Upper lobe of left lung (tissue), 4 donors: ENCODE results near the gene KCNK1.

ENCODE experiments used
- CTCF ChIP-seq, 6 experiments: fragments of 450-650 bp in 4 of 6; fragments of 200-600 bp in 2 of 6; sonication (generic) in 2 of 6; IDR thresholded peaks; one replicate each; pipeline ENCODE4 v1.5.1; 2016 to 2019; ENCODE audit warnings: antibody characterized with exemption in 6 of 6
- EP300 ChIP-seq, 4 donors: sonication (generic); formaldehyde crosslinking; IDR thresholded peaks; one replicate each; pipeline ENCODE4 v1.5.1; 2017; ENCODE audit warnings: antibody characterized with exemption in 4 of 4, control low read depth in 2 of 4
- POLR2AphosphoS5 ChIP-seq, 2 donors: sonication (generic); formaldehyde crosslinking; IDR thresholded peaks; one replicate each; pipeline ENCODE4 v1.5.1; 2017; ENCODE audit warnings: antibody characterized with exemption in 2 of 2

- TF ChIP-seq CTCF (IDR thresholded peaks at IDR 0.05) (no peak), EP300 (IDR thresholded peaks at IDR 0.05) (no peak), POLR2AphosphoS5 (IDR thresholded peaks at IDR 0.05) (no peak)
Observed at GRCh38 chr1:233641029-233641428, 27.1 kb downstream of the KCNK1 start.
